ENCODE results near the gene CTNNA1.

Gene CTNNA1

GRCh38 chr5:138878437-138879235, 125.4 kb downstream of the CTNNA1 start:
- Mint-ChIP-seq H3K27me3 (peaks cover 15% of the 10 kb centered on the region), H3K36me3 (ENCODE audit: low read depth) (no peaks in the 10 kb centered on the region), H3K9me3 (no peaks in the 10 kb centered on the region), H3K4me1 (ENCODE audit: low read depth) (no peaks in the 10 kb centered on the region), H3K27ac (no peak overlapping the region), H3K4me3 (no peak overlapping the region)
- no peak for DNase-seq

DNA sequence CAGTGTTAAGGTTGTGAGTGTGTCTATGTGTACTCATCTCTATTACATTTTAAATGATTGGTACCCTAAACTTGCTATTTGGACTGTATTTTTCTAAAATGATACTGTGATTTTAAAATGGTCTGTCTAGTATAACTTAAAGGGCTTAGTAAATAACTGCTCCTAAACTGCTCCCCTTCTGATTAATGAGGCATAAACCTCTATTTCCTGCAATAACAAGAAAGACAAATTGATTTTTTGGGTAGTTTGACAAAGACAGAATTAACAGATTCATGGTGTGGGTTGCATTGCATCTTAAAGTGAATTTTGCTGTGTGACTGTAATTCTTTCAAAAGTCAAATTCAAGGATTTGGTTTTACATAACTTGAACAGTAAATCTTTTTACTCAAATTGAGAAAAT, 130.0 kb downstream of the CTNNA1 start:
- Mint-ChIP-seq H3K27ac (no peak overlapping the region), H3K4me1 (ENCODE audit: low read depth) (no peaks in the 10 kb centered on the region), H3K36me3 (ENCODE audit: low read depth) (no peaks in the 10 kb centered on the region), H3K4me3 (no peak overlapping the region), H3K27me3 (peaks cover 8% of the 10 kb centered on the region), H3K9me3 (no peaks in the 10 kb centered on the region)
- no peak for DNase-seq

DNA sequence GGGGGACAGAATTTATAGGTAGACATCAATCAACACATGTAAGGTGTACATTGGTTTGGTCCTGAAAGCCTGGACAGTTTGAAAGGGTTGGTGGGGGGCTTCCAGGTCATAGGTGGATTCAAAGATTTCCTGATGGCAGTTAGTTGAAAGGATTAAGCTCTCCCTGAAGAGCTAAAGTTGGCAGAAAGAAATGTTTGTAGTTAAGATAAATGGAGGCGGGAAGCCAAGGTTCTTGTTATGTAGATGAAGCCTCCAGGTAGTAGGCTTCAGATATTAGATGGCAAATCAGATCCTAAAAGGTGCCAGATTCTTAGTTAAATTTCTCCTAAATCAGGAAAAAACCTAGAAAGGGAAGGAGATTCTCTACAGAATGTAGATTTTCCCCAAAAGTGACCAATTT, 130.9 kb downstream of the CTNNA1 start:
- Mint-ChIP-seq H3K27ac (no peak overlapping the region), H3K9me3 (no peaks in the 10 kb centered on the region), H3K27me3 (peaks cover 8% of the 10 kb centered on the region), H3K4me3 (no peak overlapping the region), H3K4me1 (ENCODE audit: low read depth) (no peaks in the 10 kb centered on the region), H3K36me3 (ENCODE audit: low read depth) (peaks cover 5% of the 10 kb centered on the region)
- DNase-seq: no peak

DNA sequence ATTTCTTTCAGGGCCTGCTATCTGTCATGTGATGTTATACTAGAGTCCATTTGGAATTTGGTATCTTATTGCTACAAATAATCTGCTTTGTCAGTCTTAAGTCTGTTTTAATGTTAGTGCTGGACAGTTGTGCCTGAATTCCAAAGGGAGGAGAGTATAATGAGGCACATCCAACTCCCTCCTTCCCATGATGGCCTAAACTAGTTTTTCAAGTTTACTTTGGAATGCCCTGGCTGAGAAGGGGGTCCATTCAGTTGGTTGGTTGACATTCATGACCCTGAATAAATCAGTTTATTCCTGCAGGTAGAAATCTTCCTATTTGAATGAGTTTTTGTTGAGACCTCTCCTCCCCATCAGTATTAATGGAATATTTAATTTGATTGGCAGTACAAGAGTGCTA, 131.3 kb downstream of the CTNNA1 start:
- H3K4me3 Mint-ChIP-seq: no peak overlapping the region
- H3K36me3 Mint-ChIP-seq (ENCODE audit: low read depth): peaks cover 7% of the 10 kb centered on the region
- H3K27me3 Mint-ChIP-seq: peaks cover 8% of the 10 kb centered on the region
- no peaks in the 10 kb centered on the region for H3K4me1 Mint-ChIP-seq (ENCODE audit: low read depth)
- no peak for DNase-seq
- no peak overlapping the region for H3K27ac Mint-ChIP-seq
- peaks cover under 1% of the 10 kb centered on the region for H3K9me3 Mint-ChIP-seq

DNA sequence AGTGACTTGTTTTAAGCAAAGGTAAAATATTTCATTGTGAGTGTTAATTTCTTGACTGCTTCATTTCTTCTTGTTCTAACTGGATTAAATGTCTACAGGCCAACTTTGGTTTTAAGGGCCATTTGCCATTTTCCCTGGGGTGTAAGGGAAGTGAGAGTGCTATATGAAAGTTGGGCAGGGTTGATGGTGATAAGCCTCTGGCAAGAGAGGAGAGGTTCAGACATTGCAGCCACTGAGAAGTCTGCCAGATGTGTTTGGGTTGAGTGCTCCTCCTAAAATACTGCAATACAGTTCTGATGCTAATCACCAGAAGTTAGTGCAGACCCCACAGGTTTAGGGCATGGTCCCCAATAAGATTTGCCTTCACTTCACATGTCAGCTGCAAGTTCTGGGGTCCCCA, 136.8 kb downstream of the CTNNA1 start:
- Mint-ChIP-seq H3K27ac (no peak overlapping the region), H3K36me3 (ENCODE audit: low read depth) (peaks cover 27% of the 10 kb centered on the region), H3K9me3 (peaks cover 14% of the 10 kb centered on the region), H3K4me1 (ENCODE audit: low read depth) (no peaks in the 10 kb centered on the region), H3K4me3 (no peak overlapping the region), H3K27me3 (no peaks in the 10 kb centered on the region)
- DNase-seq: no peak

- peaks cover under 1% of the 10 kb centered on the region for H3K4me1 Mint-ChIP-seq (ENCODE audit: low read depth)
- no peak overlapping the region for H3K4me3 Mint-ChIP-seq
- H3K27ac Mint-ChIP-seq: no peak overlapping the region
- no peak for DNase-seq
- H3K9me3 Mint-ChIP-seq: peaks cover 14% of the 10 kb centered on the region
- no peaks in the 10 kb centered on the region for H3K27me3 Mint-ChIP-seq
- H3K36me3 Mint-ChIP-seq (ENCODE audit: low read depth): peaks cover 27% of the 10 kb centered on the region
Measured at GRCh38 chr5:138890644-138891043, 137.4 kb downstream of the CTNNA1 start.

DNA sequence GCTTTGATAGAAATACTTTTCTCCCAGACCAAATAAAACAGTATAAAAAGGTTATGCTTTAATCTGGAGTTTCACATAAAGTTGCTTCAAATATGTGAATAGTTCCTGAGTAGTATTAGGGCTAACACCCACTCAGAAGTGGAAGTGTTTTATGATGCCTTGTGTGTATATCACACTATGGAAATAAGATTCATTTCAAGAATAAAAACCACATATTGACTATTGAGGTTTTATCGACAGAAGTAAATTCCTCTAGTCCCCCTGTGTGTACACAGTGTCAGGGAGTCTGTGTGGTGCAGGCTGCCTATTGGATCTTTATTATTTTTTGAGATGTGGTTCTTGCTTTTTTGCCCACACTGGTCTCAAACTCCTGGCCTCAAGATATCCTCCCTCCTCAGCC, 142.7 kb downstream of the CTNNA1 start:
- Mint-ChIP-seq H3K9me3 (peaks cover 3% of the 10 kb centered on the region), H3K4me1 (ENCODE audit: low read depth) (peaks cover 24% of the 10 kb centered on the region), H3K27ac (no peak overlapping the region), H3K4me3 (no peak overlapping the region), H3K36me3 (ENCODE audit: low read depth) (peaks cover 7% of the 10 kb centered on the region), H3K27me3 (peaks cover 7% of the 10 kb centered on the region)
- DNase-seq: no peak

DNA sequence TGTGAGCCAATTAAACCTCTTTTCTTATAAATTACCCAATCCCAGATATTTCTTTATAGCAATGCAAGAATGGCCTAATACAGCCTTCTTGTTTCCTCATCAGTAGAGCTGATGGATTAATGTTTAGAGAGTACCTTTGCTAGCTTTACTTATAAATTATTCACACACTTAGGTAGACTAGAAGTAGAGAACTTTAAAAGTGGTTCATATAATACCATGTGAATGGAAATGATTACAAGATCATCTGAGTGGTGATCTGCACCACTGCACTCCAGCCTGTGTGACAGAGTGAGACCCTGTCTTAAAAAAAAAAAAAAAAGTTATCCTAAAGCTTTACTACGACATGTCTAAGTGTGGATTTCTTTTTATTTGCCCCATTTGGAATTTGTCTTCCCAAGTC, 145.1 kb downstream of the CTNNA1 start:
- Mint-ChIP-seq H3K4me1 (ENCODE audit: low read depth) (peaks cover 31% of the 10 kb centered on the region), H3K27ac (no peak overlapping the region), H3K36me3 (ENCODE audit: low read depth) (no peaks in the 10 kb centered on the region), H3K27me3 (peaks cover 15% of the 10 kb centered on the region), H3K4me3 (no peak overlapping the region), H3K9me3 (no peaks in the 10 kb centered on the region)
- no peak for DNase-seq

DNA sequence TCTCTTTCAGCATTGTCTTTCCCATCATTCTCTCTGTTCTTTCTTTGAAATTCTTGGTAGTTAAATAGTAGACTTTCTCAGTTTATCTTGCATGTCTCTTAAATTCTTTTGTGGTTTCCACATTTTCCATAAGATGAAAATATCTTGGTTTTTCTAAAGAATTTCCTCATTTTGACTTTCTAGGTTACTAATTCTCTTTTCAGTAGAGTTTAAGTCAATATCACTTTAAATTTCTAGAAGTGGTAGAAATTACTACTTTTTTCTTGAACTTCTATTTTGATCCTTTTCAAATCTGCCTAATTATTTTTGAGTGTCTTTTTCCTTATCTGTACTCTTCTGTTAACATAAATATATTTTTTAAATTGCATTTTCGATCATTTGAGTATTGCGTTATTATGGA, 145.5 kb downstream of the CTNNA1 start:
- Mint-ChIP-seq H3K36me3 (ENCODE audit: low read depth) (no peaks in the 10 kb centered on the region), H3K4me1 (ENCODE audit: low read depth) (peaks cover 31% of the 10 kb centered on the region), H3K27ac (no peak overlapping the region), H3K9me3 (no peaks in the 10 kb centered on the region), H3K27me3 (peaks cover 17% of the 10 kb centered on the region), H3K4me3 (no peak overlapping the region)
- no peak for DNase-seq

DNA sequence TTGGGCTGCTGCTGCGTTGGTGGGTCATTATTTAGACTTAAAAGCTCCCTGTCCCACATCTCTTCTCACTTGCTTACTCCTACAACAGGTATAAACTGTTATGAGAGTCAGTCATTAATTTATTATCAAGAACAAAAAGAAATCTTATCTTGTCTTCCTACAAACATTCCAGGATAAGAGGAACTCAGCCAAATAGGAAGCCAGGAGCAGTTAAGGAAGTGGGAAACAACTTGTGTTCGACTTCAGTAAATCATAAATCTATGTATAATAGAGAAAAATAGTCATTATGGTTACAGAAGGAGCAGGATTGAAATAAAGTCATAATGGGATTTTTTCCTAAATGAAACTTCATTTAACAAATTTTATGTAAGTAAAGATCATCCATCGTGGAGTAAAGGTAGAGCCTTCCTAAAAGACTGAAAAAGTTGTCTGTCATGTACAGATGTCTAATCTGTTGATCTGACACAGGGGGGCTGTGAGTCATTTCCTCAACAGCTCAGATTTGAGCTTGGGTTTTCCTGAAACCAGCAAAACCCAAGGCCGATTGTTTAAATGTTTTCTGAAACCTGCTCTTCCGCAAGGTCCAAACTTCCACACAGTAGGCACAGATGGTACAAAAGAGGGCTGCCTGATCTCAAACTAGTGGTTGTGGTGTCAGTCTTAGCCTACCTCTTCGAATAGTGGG, 147.2 kb downstream of the CTNNA1 start:
- DNase-seq: no peak
- no peaks in the 10 kb centered on the region for H3K9me3 Mint-ChIP-seq
- H3K27me3 Mint-ChIP-seq: peaks cover 17% of the 10 kb centered on the region
- peaks cover 31% of the 10 kb centered on the region for H3K4me1 Mint-ChIP-seq (ENCODE audit: low read depth)
- peaks cover 3% of the 10 kb centered on the region for H3K36me3 Mint-ChIP-seq (ENCODE audit: low read depth)
- no peak overlapping the region for H3K27ac Mint-ChIP-seq
- H3K4me3 Mint-ChIP-seq: no peak overlapping the region

DNA sequence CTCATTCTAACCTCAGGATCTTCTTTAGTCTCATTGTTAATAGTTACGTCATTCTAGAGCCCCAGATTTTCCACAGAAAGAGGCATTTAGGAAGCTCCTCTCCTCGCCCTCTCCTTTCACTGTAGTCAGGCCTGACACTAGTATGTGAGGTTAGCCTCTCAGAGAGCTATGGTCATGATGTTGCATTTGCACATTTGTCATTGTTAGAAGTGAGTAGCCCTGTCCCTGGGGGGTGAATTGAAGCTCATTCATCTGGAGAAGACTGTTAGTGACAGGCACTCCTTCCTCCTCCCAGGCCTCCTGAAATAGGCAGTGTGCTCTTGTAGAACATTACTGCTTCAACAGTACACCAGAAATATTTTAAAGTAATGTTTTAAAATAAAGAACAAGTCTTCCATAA, 148.5 kb downstream of the CTNNA1 start:
- Mint-ChIP-seq H3K9me3 (no peaks in the 10 kb centered on the region), H3K27ac (no peak overlapping the region), H3K4me1 (ENCODE audit: low read depth) (peaks cover 24% of the 10 kb centered on the region), H3K27me3 (peaks cover 17% of the 10 kb centered on the region), H3K4me3 (no peak overlapping the region), H3K36me3 (ENCODE audit: low read depth) (peaks cover 4% of the 10 kb centered on the region)
- DNase-seq: no peak

DNA sequence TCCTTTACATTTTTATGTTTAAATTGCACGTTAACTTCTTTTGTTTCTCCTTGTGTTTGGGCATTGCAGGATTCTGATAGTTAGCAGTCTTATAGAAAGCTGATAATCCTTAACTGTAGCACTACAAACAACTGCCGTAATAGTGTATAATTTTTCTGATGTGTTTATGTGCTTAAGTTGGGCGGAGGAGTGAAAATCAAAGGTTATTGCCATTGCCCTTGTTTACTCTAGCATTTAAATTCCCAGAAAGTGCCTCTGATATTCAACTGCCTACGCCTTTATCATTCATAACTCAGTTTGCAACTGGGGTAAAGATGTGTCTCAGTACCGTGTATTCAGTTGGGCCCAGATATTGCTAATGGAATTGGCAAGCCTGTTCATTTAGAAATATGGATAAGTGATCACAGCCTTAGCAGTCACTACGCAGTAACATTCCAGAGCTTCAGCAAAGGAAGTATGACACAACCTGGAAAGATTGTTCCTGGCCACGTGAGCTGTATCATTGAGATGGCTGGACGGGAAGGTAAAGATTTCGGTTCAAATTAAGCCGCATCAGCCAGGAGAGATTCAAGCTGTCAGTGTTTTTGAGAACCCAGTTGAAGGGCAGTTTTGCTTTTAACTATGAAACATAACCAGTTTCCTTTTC, 150.0 kb downstream of the CTNNA1 start:
- H3K27me3 Mint-ChIP-seq: peaks cover 13% of the 10 kb centered on the region
- H3K27ac Mint-ChIP-seq: no peak overlapping the region
- H3K4me1 Mint-ChIP-seq (ENCODE audit: low read depth): peaks cover 24% of the 10 kb centered on the region
- DNase-seq: no peak
- no peaks in the 10 kb centered on the region for H3K9me3 Mint-ChIP-seq
- H3K36me3 Mint-ChIP-seq (ENCODE audit: low read depth): peaks cover 4% of the 10 kb centered on the region
- H3K4me3 Mint-ChIP-seq: no peak overlapping the region

GRCh38 chr5:138905541-138905940, 152.3 kb downstream of the CTNNA1 start:
- Mint-ChIP-seq H3K9me3 (no peaks in the 10 kb centered on the region), H3K4me1 (ENCODE audit: low read depth) (peaks cover 11% of the 10 kb centered on the region), H3K36me3 (ENCODE audit: low read depth) (peaks cover 4% of the 10 kb centered on the region), H3K27ac (no peak overlapping the region), H3K27me3 (peaks cover 10% of the 10 kb centered on the region), H3K4me3 (no peak overlapping the region)
- DNase-seq: no peak

GRCh38 chr5:138909734-138910133, 156.5 kb downstream of the CTNNA1 start:
- no peaks in the 10 kb centered on the region for H3K4me1 Mint-ChIP-seq (ENCODE audit: low read depth)
- no peaks in the 10 kb centered on the region for H3K9me3 Mint-ChIP-seq
- H3K4me3 Mint-ChIP-seq: no peak overlapping the region
- no peaks in the 10 kb centered on the region for H3K27me3 Mint-ChIP-seq
- DNase-seq: no peak
- H3K27ac Mint-ChIP-seq: no peak overlapping the region
- peaks cover 2% of the 10 kb centered on the region for H3K36me3 Mint-ChIP-seq (ENCODE audit: low read depth)
